H9 (cell line): Measurements from ENCODE around the gene RPS27L. TPM values are rescaled to one million over a fixed set of nuclear protein-coding genes. Genes with fewer than 3 reads are reported as not detected.

Experiments
- DNase-seq: peaks from one replicate; pipeline ENCODE4 v3.0.0-alpha.2; 2017
- H2AFZ ChIP-seq: one replicate; pipeline ENCODE4 v1.6.1; 2013; ENCODE audit warnings: mild to moderate bottlenecking, low read length, control low read depth, moderate library complexity
- H2AK5ac ChIP-seq: 2 replicates; pipeline ENCODE4 v1.6.1; 2013; ENCODE audit warnings: low read length, control low read depth, mixed read lengths; ENCODE audit not compliant: insufficient read length
- H2BK120ac ChIP-seq: one replicate; pipeline ENCODE4 v1.6.1; 2013; ENCODE audit warnings: low read depth, mild to moderate bottlenecking, low read length, control low read depth, inconsistent platforms; ENCODE audit not compliant: poor library complexity, severe bottlenecking
- H2BK12ac ChIP-seq: 2 replicates; pipeline ENCODE4 v1.6.1; 2013; ENCODE audit warnings: low read length, control low read depth, mixed read lengths, low read depth; ENCODE audit not compliant: insufficient read length
- H2BK15ac ChIP-seq: 2 replicates; pipeline ENCODE4 v1.6.1; 2013; ENCODE audit warnings: low read depth, low read length, control low read depth
- H2BK20ac ChIP-seq: one replicate; pipeline ENCODE4 v1.6.1; 2013; ENCODE audit warnings: low read depth, mild to moderate bottlenecking, low read length, control low read depth, inconsistent platforms; ENCODE audit not compliant: poor library complexity, severe bottlenecking
- H2BK5ac ChIP-seq: 2 replicates; pipeline ENCODE4 v1.6.1; 2013; ENCODE audit warnings: low read length, control low read depth, mixed read lengths; ENCODE audit not compliant: insufficient read length
- H3K14ac ChIP-seq: 2 replicates; pipeline ENCODE4 v1.6.1; 2013; ENCODE audit warnings: low read length, control low read depth; ENCODE audit not compliant: insufficient read depth
- H3K18ac ChIP-seq: 2 replicates; pipeline ENCODE4 v1.6.1; 2013; ENCODE audit warnings: low read depth, mild to moderate bottlenecking, mixed read lengths, low read length, control low read depth; ENCODE audit not compliant: insufficient read length
- H3K23ac ChIP-seq: 2 replicates; pipeline ENCODE4 v1.6.1; 2013; ENCODE audit warnings: low read length, control low read depth, mixed read lengths, low read depth; ENCODE audit not compliant: insufficient read length
- H3K23me2 ChIP-seq: 2 replicates; pipeline ENCODE4 v1.6.1; 2013; ENCODE audit warnings: low read depth, mild to moderate bottlenecking, mixed read lengths, low read length, control low read depth; ENCODE audit not compliant: insufficient read length, poor library complexity, severe bottlenecking
- H3K27ac ChIP-seq: 2 replicates; pipeline ENCODE4 v1.5.1; 2013; ENCODE audit warnings: low read length, control low read depth, mixed read lengths, low read depth; ENCODE audit not compliant: insufficient read length
- H3K27me3 ChIP-seq: 2 replicates; pipeline ENCODE4 v1.6.1; 2013; ENCODE audit warnings: low read length, control low read depth, inconsistent platforms; ENCODE audit not compliant: insufficient read depth
- H3K4ac ChIP-seq: 2 replicates; pipeline ENCODE4 v1.6.1; 2013; ENCODE audit warnings: low read depth, mild to moderate bottlenecking, control low read depth, inconsistent platforms, low read length, moderate library complexity
- H3K4me1 ChIP-seq: 2 replicates; pipeline ENCODE4 v1.6.1; 2013; ENCODE audit warnings: low read length, control low read depth, inconsistent platforms; ENCODE audit not compliant: insufficient read depth
- H3K4me2 ChIP-seq: 2 replicates; pipeline ENCODE4 v1.6.1; 2013; ENCODE audit warnings: low read length, control low read depth, mixed read lengths; ENCODE audit not compliant: insufficient read length, insufficient read depth
- H3K56ac ChIP-seq: 2 replicates; pipeline ENCODE4 v1.6.1; 2013; ENCODE audit warnings: low read depth, mild to moderate bottlenecking, mixed read lengths, low read length, control low read depth; ENCODE audit not compliant: insufficient read length
- H3K79me1 ChIP-seq: 2 replicates; pipeline ENCODE4 v1.6.1; 2013; ENCODE audit warnings: low read depth, mild to moderate bottlenecking, moderate library complexity, low read length, control low read depth, inconsistent platforms; ENCODE audit not compliant: insufficient read depth, poor library complexity, severe bottlenecking
- H3K79me2 ChIP-seq: 2 replicates; pipeline ENCODE4 v1.6.1; 2013; ENCODE audit warnings: low read length, control low read depth, inconsistent platforms; ENCODE audit not compliant: insufficient read depth
- H3K9ac ChIP-seq: 2 replicates; pipeline ENCODE4 v1.6.1; 2013; ENCODE audit warnings: low read length, control low read depth, mixed read lengths; ENCODE audit not compliant: insufficient read length; ENCODE audit errors: extremely low read depth
- H3K9me3 ChIP-seq: one replicate; pipeline ENCODE4 v1.6.1; 2013; ENCODE audit warnings: low read depth, low read length, inconsistent platforms; ENCODE audit not compliant: control insufficient read depth
- H3T11ph ChIP-seq: one replicate; pipeline ENCODE4 v1.6.1; 2013; ENCODE audit warnings: mild to moderate bottlenecking, low read length, control low read depth, inconsistent platforms
- H4K20me1 ChIP-seq: one replicate; pipeline ENCODE4 v1.6.1; 2013; ENCODE audit not compliant: control insufficient read depth, insufficient read length, insufficient read depth
- H4K5ac ChIP-seq: 2 replicates; pipeline ENCODE4 v1.6.1; 2013; ENCODE audit warnings: low read depth, mild to moderate bottlenecking, mixed read lengths, low read length, control low read depth; ENCODE audit not compliant: insufficient read length
- H4K8ac ChIP-seq: replicated peaks from 2 replicates; pipeline ENCODE4 v1.6.1; 2013; ENCODE audit warnings: low read length, control low read depth, mixed read lengths, low read depth; ENCODE audit not compliant: insufficient read length
- H4K91ac ChIP-seq: 2 replicates; pipeline ENCODE4 v1.6.1; 2013; ENCODE audit warnings: low read depth, mild to moderate bottlenecking, moderate library complexity, mixed read lengths, low read length, control low read depth; ENCODE audit not compliant: insufficient read length
- H3K27ac Mint-ChIP-seq, 3 experiments: 2 replicates in 2 of 3; 3 replicates in 1 of 3; pipeline ENCODE4 v1.8.0; 2020 to 2021; ENCODE audit warnings: mixed read lengths in 3 of 3, mild to moderate bottlenecking in 1 of 3, moderate library complexity in 1 of 3
- H3K27me3 Mint-ChIP-seq: 2 replicates; pipeline ENCODE4 v1.8.0; 2021; ENCODE audit warnings: low read depth, mild to moderate bottlenecking, moderate library complexity, mixed read lengths
- H3K36me3 Mint-ChIP-seq, 3 experiments: 2 replicates in 2 of 3; 3 replicates in 1 of 3; pipeline ENCODE4 v1.8.0; 2020 to 2021; ENCODE audit warnings: low read depth in 3 of 3, mixed read lengths in 3 of 3; ENCODE audit not compliant: insufficient read depth in 1 of 3
- H3K4me1 Mint-ChIP-seq, 2 experiments: 2 replicates each; pipeline ENCODE4 v1.8.0; 2020; ENCODE audit warnings: mixed read lengths in 2 of 2
- H3K4me3 Mint-ChIP-seq, 2 experiments: 2 replicates in 1 of 2; 3 replicates in 1 of 2; pipeline ENCODE4 v1.8.0; 2020 to 2021; ENCODE audit warnings: mild to moderate bottlenecking in 2 of 2, mixed read lengths in 2 of 2, moderate library complexity in 1 of 2
- H3K9me3 Mint-ChIP-seq, 2 experiments: 2 replicates in 1 of 2; 3 replicates in 1 of 2; pipeline ENCODE4 v1.8.0; 2020; ENCODE audit warnings: mild to moderate bottlenecking in 2 of 2, mixed read lengths in 2 of 2, moderate library complexity in 1 of 2
- WGBS: extraction: QIAGEN DNeasy Blood & Tissue Kit; methylation state at CpG from one replicate; pipeline ENCODE4 v1.1.7; 2013; ENCODE audit warnings: missing lambda C conversion rate, low lambda C conversion rate, mixed read lengths; ENCODE audit not compliant: insufficient read length; ENCODE audit errors: extremely low coverage; 5-methylcytosine and 5-hydroxymethylcytosine counted together
- total RNA-seq: library from RNA; stranded (reverse); gene quantifications from 2 replicates; pipeline ENCODE4 v1.2.1, GENCODE V29; 2021
- TF ChIP-seq, protein P1 (sequence below): fragments of 200-600 bp; sonication (generic); conservative IDR thresholded peaks from 3 replicates; pipeline ENCODE4 v1.8.0; 2021; ENCODE audit warnings: antibody characterized with exemption, mild to moderate bottlenecking

The RPS27L gene
- total RNA-seq, 1 experiment from 2014 or later, result 180 TPM

DNA sequence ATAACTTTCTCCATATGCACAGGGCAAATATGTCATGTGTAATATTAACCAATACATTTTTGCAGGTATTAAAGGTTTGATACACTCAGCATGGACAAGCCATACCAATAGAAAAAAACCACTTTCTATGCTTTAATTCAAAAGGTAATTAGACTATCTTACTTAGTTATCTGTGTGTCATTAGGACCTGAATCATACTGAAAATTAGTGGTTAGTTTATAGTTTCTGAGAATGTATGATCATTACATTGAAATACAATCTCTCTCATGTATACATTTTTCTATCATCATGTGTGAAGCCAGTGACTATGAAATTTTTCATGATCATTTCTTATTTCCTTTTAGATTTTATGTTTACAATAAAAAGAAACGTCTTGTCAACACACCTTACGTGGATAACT, 16.3 kb downstream of the RPS27L start:
- no peak overlapping the region for H4K5ac ChIP-seq

More for the DNA sequence above, 16.3 kb downstream of the RPS27L start:
- Histone ChIP-seq H3K9me3 (no peaks in the 10 kb centered on the region), H3K4me2 (no peak overlapping the region), H2BK12ac (no peak overlapping the region), H3K14ac (no peak overlapping the region), H3K27me3 (no peaks in the 10 kb centered on the region), H2BK120ac (no peak overlapping the region), H3T11ph (no peak overlapping the region), H2BK5ac (no peak overlapping the region), H3K23ac (no peak overlapping the region), H3K79me2 (no peaks in the 10 kb centered on the region), H3K4ac (no peak overlapping the region), H2BK15ac (no peak overlapping the region), H3K9ac (no peak overlapping the region), H2AK5ac (no peak overlapping the region), H3K18ac (no peak overlapping the region), H4K91ac (no peak overlapping the region), H4K20me1 (no peaks in the 10 kb centered on the region), H4K8ac (no peak overlapping the region), H2AFZ (no peak overlapping the region), H3K79me1 (no peaks in the 10 kb centered on the region), H3K56ac (no peak overlapping the region), H2BK20ac (no peak overlapping the region), H3K4me1 (no peaks in the 10 kb centered on the region), H3K27ac (no peak overlapping the region), H3K23me2 (no peaks in the 10 kb centered on the region)
- Mint-ChIP-seq H3K27ac (no peak overlapping the region), H3K27me3 (no peaks in the 10 kb centered on the region; the same call in 1 of the 2 replicates), H3K9me3 (no peaks in the 10 kb centered on the region; a peak in 2 of 5 replicates), H3K36me3 (peaks cover 0 to 9% (median 5%) of the 10 kb centered on the region in 3 experiments; a peak in 4 of 7 replicates), H3K4me1 (no peaks in the 10 kb centered on the region), H3K4me3 (no peak overlapping the region)
- TF ChIP-seq, protein P1, sequence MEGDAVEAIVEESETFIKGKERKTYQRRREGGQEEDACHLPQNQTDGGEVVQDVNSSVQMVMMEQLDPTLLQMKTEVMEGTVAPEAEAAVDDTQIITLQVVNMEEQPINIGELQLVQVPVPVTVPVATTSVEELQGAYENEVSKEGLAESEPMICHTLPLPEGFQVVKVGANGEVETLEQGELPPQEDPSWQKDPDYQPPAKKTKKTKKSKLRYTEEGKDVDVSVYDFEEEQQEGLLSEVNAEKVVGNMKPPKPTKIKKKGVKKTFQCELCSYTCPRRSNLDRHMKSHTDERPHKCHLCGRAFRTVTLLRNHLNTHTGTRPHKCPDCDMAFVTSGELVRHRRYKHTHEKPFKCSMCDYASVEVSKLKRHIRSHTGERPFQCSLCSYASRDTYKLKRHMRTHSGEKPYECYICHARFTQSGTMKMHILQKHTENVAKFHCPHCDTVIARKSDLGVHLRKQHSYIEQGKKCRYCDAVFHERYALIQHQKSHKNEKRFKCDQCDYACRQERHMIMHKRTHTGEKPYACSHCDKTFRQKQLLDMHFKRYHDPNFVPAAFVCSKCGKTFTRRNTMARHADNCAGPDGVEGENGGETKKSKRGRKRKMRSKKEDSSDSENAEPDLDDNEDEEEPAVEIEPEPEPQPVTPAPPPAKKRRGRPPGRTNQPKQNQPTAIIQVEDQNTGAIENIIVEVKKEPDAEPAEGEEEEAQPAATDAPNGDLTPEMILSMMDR, result no peak
- no peak for DNase-seq
- WGBS, result no CpG with 5 or more reads among the region's 2 CpGs
